GM12892 (cell line): ENCODE measurements around the gene PDCD1LG2.

Source experiments
- POLR2A ChIP-seq: IDR thresholded peaks from 2 replicates; pipeline ENCODE4 v1.6.1; 2011; ENCODE audit warnings: low read depth, low read length, control low read depth
- POLR2AphosphoS5 ChIP-seq: IDR thresholded peaks from 2 replicates; pipeline ENCODE4 v1.6.1; 2011; ENCODE audit warnings: low read depth, low read length, control low read depth
- TAF1 ChIP-seq: IDR thresholded peaks from 2 replicates; pipeline ENCODE4 v1.6.1; 2011; ENCODE audit warnings: low read depth, mild to moderate bottlenecking, control low read depth, low read length, borderline replicate concordance

GRCh38 chr9:5568868-5569267 is 58.5 kb downstream of the PDCD1LG2 start:
- TF ChIP-seq POLR2A (no peak), POLR2AphosphoS5 (no peak), TAF1 (no peak)
